Measurements from ENCODE around the gene POU3F1. TPM values are rescaled to one million over a fixed set of nuclear protein-coding genes. Genes with fewer than 3 reads are reported as not detected.

The POU3F1 gene
- under 1 TPM; 0.20 to 0.46 TPM for total RNA-seq
- 9.7 TPM for polyA plus RNA-seq (2013, experiment 1 of 2)
- 8.6 TPM for polyA plus RNA-seq (2013, experiment 2 of 2)
- long read RNA-seq, experiment 1, result 0 reads
- long read RNA-seq, experiment 2, result 0 reads
- long read RNA-seq, experiment 3, result 0 reads
- long read RNA-seq, experiment 4, result 0 reads

DNA sequence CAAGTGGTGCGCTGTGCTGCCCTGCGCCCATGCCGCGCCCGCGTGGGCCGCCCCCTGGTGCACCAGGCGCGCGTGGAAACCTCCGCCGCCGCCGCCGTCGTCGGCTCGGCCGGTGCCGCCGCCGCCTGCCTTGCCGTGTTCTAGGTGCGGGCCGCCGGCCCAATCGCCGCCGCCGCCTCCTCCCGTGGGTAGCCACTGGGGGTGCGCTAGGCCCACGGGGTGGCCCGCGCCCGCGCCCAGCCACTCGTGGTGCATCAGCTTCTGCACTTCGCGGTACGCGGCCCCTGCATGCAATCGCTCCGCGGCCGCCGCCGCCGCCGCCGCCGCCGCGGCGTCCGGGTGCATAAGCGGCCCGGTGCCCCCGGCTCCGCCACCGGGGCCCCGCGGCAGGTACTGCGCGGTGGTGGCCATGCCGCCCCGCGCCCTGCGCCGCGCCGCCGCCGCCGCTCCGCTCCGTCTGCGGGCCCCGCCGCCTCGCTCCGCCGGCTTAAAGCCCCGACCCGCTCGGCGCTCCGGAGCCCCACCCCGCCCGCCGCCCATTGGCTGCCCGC lies at the start of gene POU3F1:
POU3F1 (minus strand) TSS at position 461 of the 551 bp plus-strand sequence; CDS start at position 411, 50 bp downstream.
- H3K27ac Mint-ChIP-seq, result no peak within 1 kb of the TSS
- TF ChIP-seq, protein P1, sequence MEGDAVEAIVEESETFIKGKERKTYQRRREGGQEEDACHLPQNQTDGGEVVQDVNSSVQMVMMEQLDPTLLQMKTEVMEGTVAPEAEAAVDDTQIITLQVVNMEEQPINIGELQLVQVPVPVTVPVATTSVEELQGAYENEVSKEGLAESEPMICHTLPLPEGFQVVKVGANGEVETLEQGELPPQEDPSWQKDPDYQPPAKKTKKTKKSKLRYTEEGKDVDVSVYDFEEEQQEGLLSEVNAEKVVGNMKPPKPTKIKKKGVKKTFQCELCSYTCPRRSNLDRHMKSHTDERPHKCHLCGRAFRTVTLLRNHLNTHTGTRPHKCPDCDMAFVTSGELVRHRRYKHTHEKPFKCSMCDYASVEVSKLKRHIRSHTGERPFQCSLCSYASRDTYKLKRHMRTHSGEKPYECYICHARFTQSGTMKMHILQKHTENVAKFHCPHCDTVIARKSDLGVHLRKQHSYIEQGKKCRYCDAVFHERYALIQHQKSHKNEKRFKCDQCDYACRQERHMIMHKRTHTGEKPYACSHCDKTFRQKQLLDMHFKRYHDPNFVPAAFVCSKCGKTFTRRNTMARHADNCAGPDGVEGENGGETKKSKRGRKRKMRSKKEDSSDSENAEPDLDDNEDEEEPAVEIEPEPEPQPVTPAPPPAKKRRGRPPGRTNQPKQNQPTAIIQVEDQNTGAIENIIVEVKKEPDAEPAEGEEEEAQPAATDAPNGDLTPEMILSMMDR (conservative IDR thresholded peaks at IDR 0.05), result no peak
- H3K9me3 Mint-ChIP-seq, result no peaks in the 10 kb centered on the region
- Histone ChIP-seq H3K4me3 (ENCODE audit: low read length) (peak within 1 kb of the TSS; percentile 60), H3K4me1 (ENCODE audit: control insufficient read depth, insufficient read depth, low read length) (no peaks in the 10 kb centered on the region), H3K36me3 (ENCODE audit: control insufficient read depth, insufficient read depth, low read length) (no peaks in the 10 kb centered on the region), H3K9me3 (ENCODE audit: control insufficient read depth, low read length) (no peaks in the 10 kb centered on the region), H3K27ac (ENCODE audit: low read depth, low read length) (no peak within 1 kb of the TSS), H3K27me3 (ENCODE audit: control insufficient read depth, insufficient read depth, low read length, poor library complexity, severe bottlenecking) (peaks cover 79% of the 10 kb centered on the region), H3K9ac (ENCODE audit: extremely low read depth, low read length, poor library complexity, severe bottlenecking) (no peak within 1 kb of the TSS)
- no peaks in the 10 kb centered on the region for H3K4me1 Mint-ChIP-seq
- no peak for DNase-seq
- no peaks in the 10 kb centered on the region for H3K36me3 Mint-ChIP-seq (ENCODE audit: low read depth)
- peaks cover 74% of the 10 kb centered on the region for H3K27me3 Mint-ChIP-seq (ENCODE audit: insufficient read depth)
- peak within 1 kb of the TSS; percentile 52 for H3K4me3 Mint-ChIP-seq
- WGBS, 2 experiments (ENCODE audit: insufficient coverage in 1 of 2, insufficient read length in 1 of 2), result 0 to 1% methylated on average over 29 to 92 of the region's 92 CpGs

GRCh38 chr1:38095454-38095931 lies 48.9 kb upstream of the POU3F1 start:
- 94% methylated on average over 8 to 12 of the region's 12 CpGs for WGBS, 2 experiments (ENCODE audit: insufficient coverage in 1 of 2, insufficient read length in 1 of 2)
- DNase-seq, result no peak
- Histone ChIP-seq H3K27me3 (ENCODE audit: control insufficient read depth, insufficient read depth, low read length, poor library complexity, severe bottlenecking) (no peaks in the 10 kb centered on the region), H3K4me3 (ENCODE audit: low read length) (no peak overlapping the region), H3K9ac (ENCODE audit: extremely low read depth, low read length, poor library complexity, severe bottlenecking) (no peak overlapping the region), H3K9me3 (ENCODE audit: control insufficient read depth, low read length) (no peaks in the 10 kb centered on the region), H3K4me1 (ENCODE audit: control insufficient read depth, insufficient read depth, low read length) (no peaks in the 10 kb centered on the region), H3K27ac (ENCODE audit: low read depth, low read length) (peak overlapping the region; percentile 79), H3K36me3 (ENCODE audit: control insufficient read depth, insufficient read depth, low read length) (no peaks in the 10 kb centered on the region)
- H3K4me1 Mint-ChIP-seq, result peaks cover 9% of the 10 kb centered on the region
- no peak overlapping the region for H3K27ac Mint-ChIP-seq
- H3K27me3 Mint-ChIP-seq (ENCODE audit: insufficient read depth), result peaks cover 5% of the 10 kb centered on the region
- no peaks in the 10 kb centered on the region for H3K36me3 Mint-ChIP-seq (ENCODE audit: low read depth)
- TF ChIP-seq, protein P1 (conservative IDR thresholded peaks at IDR 0.05), result no peak
- no peaks in the 10 kb centered on the region for H3K9me3 Mint-ChIP-seq
- no peak overlapping the region for H3K4me3 Mint-ChIP-seq

DNA sequence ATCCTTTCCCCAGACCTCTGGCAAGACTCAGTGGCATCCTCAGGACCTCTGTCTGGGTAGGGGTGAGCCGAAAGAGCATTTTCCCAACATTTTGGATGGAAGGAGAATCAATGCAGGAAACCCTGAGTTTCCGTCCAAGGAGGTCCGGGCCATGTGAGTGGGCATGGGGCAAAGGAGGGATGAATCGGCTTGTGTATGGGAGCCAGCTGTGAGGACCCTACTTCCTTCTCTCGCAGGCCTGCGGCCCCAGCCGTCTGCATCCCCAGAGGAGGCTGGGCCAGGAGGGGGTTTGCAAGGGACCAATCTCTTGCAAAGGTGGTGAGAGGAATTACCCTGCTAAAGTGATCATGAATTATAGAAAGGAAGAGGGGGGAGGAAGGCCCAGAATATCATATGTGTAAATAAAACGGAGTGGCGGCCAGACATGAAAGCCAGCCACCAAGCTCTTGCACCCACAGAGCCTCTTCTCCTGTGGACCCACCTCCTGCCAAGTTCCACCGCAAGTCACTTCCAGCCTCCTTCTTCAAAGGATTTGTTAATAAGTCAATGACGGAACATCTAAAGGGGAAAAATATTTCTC lies 48.2 kb upstream of the POU3F1 start:
- Mint-ChIP-seq H3K36me3 (ENCODE audit: low read depth) (no peaks in the 10 kb centered on the region), H3K27me3 (ENCODE audit: insufficient read depth) (peaks cover 5% of the 10 kb centered on the region), H3K4me3 (no peak overlapping the region), H3K4me1 (peaks cover 9% of the 10 kb centered on the region), H3K9me3 (no peaks in the 10 kb centered on the region), H3K27ac (no peak overlapping the region)
- 89 to 95% methylated on average over 6 to 10 of the region's 11 CpGs for WGBS, 2 experiments (ENCODE audit: insufficient coverage in 1 of 2, insufficient read length in 1 of 2)
- Histone ChIP-seq H3K4me3 (ENCODE audit: low read length) (no peak overlapping the region), H3K9ac (ENCODE audit: extremely low read depth, low read length, poor library complexity, severe bottlenecking) (no peak overlapping the region), H3K4me1 (ENCODE audit: control insufficient read depth, insufficient read depth, low read length) (no peaks in the 10 kb centered on the region), H3K27me3 (ENCODE audit: control insufficient read depth, insufficient read depth, low read length, poor library complexity, severe bottlenecking) (no peaks in the 10 kb centered on the region), H3K9me3 (ENCODE audit: control insufficient read depth, low read length) (no peaks in the 10 kb centered on the region), H3K27ac (ENCODE audit: low read depth, low read length) (peak overlapping the region; percentile 79), H3K36me3 (ENCODE audit: control insufficient read depth, insufficient read depth, low read length) (no peaks in the 10 kb centered on the region)
- TF ChIP-seq, protein P1 (conservative IDR thresholded peaks at IDR 0.05), result no peak
- no peak for DNase-seq
